Measurements from ENCODE around the gene FAM111A.
A peak's percentile ranks its signal among the peaks of the same experiment; 100 is the strongest.
"Not testable (repeated sequence)": the region's sequence is repeated elsewhere in the genome, so short reads cannot be mapped to it uniquely, and the experiment has no call there.

The FAM111A gene

GRCh38 chr11:59142530-59143507, at the start of gene FAM111A:
FAM111A (plus strand) TSS chr11:59142856; CDS start chr11:59148873, 6,017 bp downstream.
- ATAC-seq: peak; percentile 83
- peak within 1 kb of the TSS; percentile 90 for H3K4me3 Mint-ChIP-seq
- DNase-seq: peak; percentile 81
- peaks cover 61% of the 10 kb centered on the region for H3K4me1 Mint-ChIP-seq
- peaks cover 30% of the 10 kb centered on the region for H3K36me3 Mint-ChIP-seq (ENCODE audit: low read depth)
- no peaks in the 10 kb centered on the region for H3K9me3 Mint-ChIP-seq
- no peaks in the 10 kb centered on the region for H3K27me3 Mint-ChIP-seq
- peak within 1 kb of the TSS; percentile 88 for H3K27ac Mint-ChIP-seq

GRCh38 chr11:59093576-59093975, 49.1 kb upstream of the FAM111A start:
- not testable (repeated sequence) for H3K27ac Mint-ChIP-seq; H3K36me3 Mint-ChIP-seq (ENCODE audit: low read depth); ATAC-seq; DNase-seq; H3K4me3 Mint-ChIP-seq; H3K9me3 Mint-ChIP-seq
- peaks cover 15% of the 10 kb centered on the region for H3K27me3 Mint-ChIP-seq
- peaks cover 14% of the 10 kb centered on the region for H3K4me1 Mint-ChIP-seq

- not testable (repeated sequence) for ATAC-seq; H3K9me3 Mint-ChIP-seq; DNase-seq; H3K36me3 Mint-ChIP-seq (ENCODE audit: low read depth); H3K4me3 Mint-ChIP-seq
- Mint-ChIP-seq H3K27me3 (peaks cover 19% of the 10 kb centered on the region), H3K4me1 (peaks cover 15% of the 10 kb centered on the region), H3K27ac (peak overlapping the region; percentile 1)
These were observed 47.4 kb upstream of the FAM111A start for GRCh38 chr11:59095225-59095624.

GRCh38 chr11:59095972-59096575, 46.6 kb upstream of the FAM111A start:
- not testable (repeated sequence) for H3K36me3 Mint-ChIP-seq (ENCODE audit: low read depth); H3K9me3 Mint-ChIP-seq; DNase-seq; ATAC-seq; H3K4me3 Mint-ChIP-seq
- peaks cover 15% of the 10 kb centered on the region for H3K4me1 Mint-ChIP-seq
- H3K27ac Mint-ChIP-seq: peak overlapping the region; percentile 10
- peaks cover 26% of the 10 kb centered on the region for H3K27me3 Mint-ChIP-seq

GRCh38 chr11:59097113-59097708, 45.4 kb upstream of the FAM111A start:
- Mint-ChIP-seq H3K27ac (no peak overlapping the region), H3K9me3 (no peaks in the 10 kb centered on the region)
- peak; percentile 65 for DNase-seq

GRCh38 chr11:59097938-59098337, 44.7 kb upstream of the FAM111A start:
- not testable (repeated sequence) for ATAC-seq; H3K27ac Mint-ChIP-seq; H3K36me3 Mint-ChIP-seq (ENCODE audit: low read depth); H3K9me3 Mint-ChIP-seq; H3K4me3 Mint-ChIP-seq; DNase-seq
- Mint-ChIP-seq H3K4me1 (peaks cover 26% of the 10 kb centered on the region), H3K27me3 (peaks cover 28% of the 10 kb centered on the region)

More at GRCh38 chr11:59097113-59097708, 45.4 kb upstream of the FAM111A start:
- peaks cover 27% of the 10 kb centered on the region for H3K27me3 Mint-ChIP-seq
- H3K36me3 Mint-ChIP-seq (ENCODE audit: low read depth): no peaks in the 10 kb centered on the region
- peak; percentile 63 for ATAC-seq
- peaks cover 21% of the 10 kb centered on the region for H3K4me1 Mint-ChIP-seq
- H3K4me3 Mint-ChIP-seq: no peak overlapping the region

GRCh38 chr11:59102259-59102765, 40.3 kb upstream of the FAM111A start:
- Mint-ChIP-seq H3K4me1 (peaks cover 32% of the 10 kb centered on the region), H3K27me3 (peaks cover 49% of the 10 kb centered on the region), H3K4me3 (peak overlapping the region; percentile 68), H3K36me3 (ENCODE audit: low read depth) (no peaks in the 10 kb centered on the region), H3K27ac (no peak overlapping the region), H3K9me3 (no peaks in the 10 kb centered on the region)
- peak; percentile 65 for ATAC-seq
- peak; percentile 74 for DNase-seq

GRCh38 chr11:59106363-59107336, 36.0 kb upstream of the FAM111A start, which contains the start of gene FAM111B:
FAM111B (plus strand) TSS chr11:59107237; CDS start chr11:59109626, 2,389 bp downstream.
- DNase-seq (peak; percentile 69), ATAC-seq (peak; percentile 89)
- peaks cover 42% of the 10 kb centered on the region for H3K4me1 Mint-ChIP-seq

GRCh38 chr11:59107721-59108120, 34.9 kb upstream of the FAM111A start:
- H3K4me1 Mint-ChIP-seq: peaks cover 32% of the 10 kb centered on the region
- ATAC-seq: peak; percentile 7
- H3K36me3 Mint-ChIP-seq (ENCODE audit: low read depth): peaks cover 34% of the 10 kb centered on the region
- H3K9me3 Mint-ChIP-seq, DNase-seq: not testable (repeated sequence)
- H3K4me3 Mint-ChIP-seq: peak overlapping the region; percentile 88
- peaks cover 30% of the 10 kb centered on the region for H3K27me3 Mint-ChIP-seq
- H3K27ac Mint-ChIP-seq: peak overlapping the region; percentile 13

More at GRCh38 chr11:59106363-59107336, 36.0 kb upstream of the FAM111A start, which contains the start of gene FAM111B:
- H3K4me3 Mint-ChIP-seq: peak within 1 kb of the TSS; percentile 88
- H3K27ac Mint-ChIP-seq: peak within 1 kb of the TSS; percentile 62
- H3K36me3 Mint-ChIP-seq (ENCODE audit: low read depth): peaks cover 26% of the 10 kb centered on the region
- H3K9me3 Mint-ChIP-seq: no peaks in the 10 kb centered on the region
- peaks cover 33% of the 10 kb centered on the region for H3K27me3 Mint-ChIP-seq

- H3K4me1 Mint-ChIP-seq: peaks cover 16% of the 10 kb centered on the region
- ATAC-seq (no peak), DNase-seq (no peak)
- H3K27ac Mint-ChIP-seq: no peak overlapping the region
- H3K4me3 Mint-ChIP-seq: no peak overlapping the region
- H3K36me3 Mint-ChIP-seq (ENCODE audit: low read depth): peaks cover 76% of the 10 kb centered on the region
- peaks cover 6% of the 10 kb centered on the region for H3K9me3 Mint-ChIP-seq
- no peaks in the 10 kb centered on the region for H3K27me3 Mint-ChIP-seq
These were observed 30.2 kb upstream of the FAM111A start for GRCh38 chr11:59112494-59112893.

GRCh38 chr11:59114344-59114743, 28.3 kb upstream of the FAM111A start:
- peaks cover 85% of the 10 kb centered on the region for H3K36me3 Mint-ChIP-seq (ENCODE audit: low read depth)

GRCh38 chr11:59115553-59115952, 27.1 kb upstream of the FAM111A start:
- Mint-ChIP-seq H3K36me3 (ENCODE audit: low read depth) (peaks cover 79% of the 10 kb centered on the region), H3K4me3 (no peak overlapping the region), H3K27me3 (no peaks in the 10 kb centered on the region), H3K4me1 (no peaks in the 10 kb centered on the region), H3K9me3 (peaks cover 16% of the 10 kb centered on the region), H3K27ac (no peak overlapping the region)
- DNase-seq (no peak), ATAC-seq (no peak)

More at GRCh38 chr11:59114344-59114743, 28.3 kb upstream of the FAM111A start:
- Mint-ChIP-seq H3K4me1 (no peaks in the 10 kb centered on the region), H3K4me3 (no peak overlapping the region), H3K9me3 (peaks cover 16% of the 10 kb centered on the region), H3K27ac (no peak overlapping the region), H3K27me3 (no peaks in the 10 kb centered on the region)
- ATAC-seq (no peak), DNase-seq (no peak)

- H3K27ac Mint-ChIP-seq: no peak overlapping the region
- H3K36me3 Mint-ChIP-seq (ENCODE audit: low read depth): peaks cover 70% of the 10 kb centered on the region
- ATAC-seq (no peak), DNase-seq (no peak)
- H3K4me3 Mint-ChIP-seq: no peak overlapping the region
- H3K4me1 Mint-ChIP-seq: no peaks in the 10 kb centered on the region
- peaks cover 16% of the 10 kb centered on the region for H3K9me3 Mint-ChIP-seq
- no peaks in the 10 kb centered on the region for H3K27me3 Mint-ChIP-seq
These were observed 24.9 kb upstream of the FAM111A start for GRCh38 chr11:59117774-59118173.
